Endodermal cell (in vitro differentiated cells): ENCODE data around the gene SFT2D1. TPM values are rescaled to one million over a fixed set of nuclear protein-coding genes. Genes with fewer than 3 reads are reported as not detected.

Source experiments
- DNase-seq: peaks from one replicate; pipeline ENCODE4 v3.0.0-alpha.2; 2017
- H3K27ac ChIP-seq: 2 replicates; pipeline ENCODE4 v1.5.1; 2013; ENCODE audit warnings: mild to moderate bottlenecking, low read depth, low read length, moderate library complexity
- H3K27me3 ChIP-seq: 2 replicates; pipeline ENCODE4 v1.6.1; 2013; ENCODE audit warnings: mild to moderate bottlenecking, low read length, moderate library complexity; ENCODE audit not compliant: insufficient read depth, control insufficient read depth, poor library complexity, severe bottlenecking
- H3K36me3 ChIP-seq: 2 replicates; pipeline ENCODE4 v1.7.0; 2013; ENCODE audit warnings: mild to moderate bottlenecking, low read length, moderate library complexity; ENCODE audit not compliant: control insufficient read depth, insufficient read depth
- H3K4me1 ChIP-seq: one replicate; pipeline ENCODE4 v1.7.0; 2013; ENCODE audit warnings: low read length; ENCODE audit not compliant: control insufficient read depth, insufficient read depth
- H3K4me3 ChIP-seq: 2 replicates; pipeline ENCODE4 v1.5.1; 2013; ENCODE audit warnings: mild to moderate bottlenecking, low read length, moderate library complexity
- H3K9ac ChIP-seq: 2 replicates; pipeline ENCODE4 v1.6.1; 2013; ENCODE audit warnings: mild to moderate bottlenecking, low read length, moderate library complexity; ENCODE audit not compliant: poor library complexity, severe bottlenecking; ENCODE audit errors: extremely low read depth
- H3K9me3 ChIP-seq: 2 replicates; pipeline ENCODE4 v1.6.1; 2013; ENCODE audit warnings: mild to moderate bottlenecking, low read length, moderate library complexity; ENCODE audit not compliant: control insufficient read depth
- H3K27ac Mint-ChIP-seq: 2 replicates; pipeline ENCODE4 v1.8.0; 2020; ENCODE audit warnings: mixed read lengths
- H3K27me3 Mint-ChIP-seq: 2 replicates; pipeline ENCODE4 v1.8.0; 2021; ENCODE audit warnings: mild to moderate bottlenecking, mixed read lengths; ENCODE audit not compliant: insufficient read depth
- H3K36me3 Mint-ChIP-seq: 2 replicates; pipeline ENCODE4 v1.8.0; 2020; ENCODE audit warnings: low read depth, mixed read lengths
- H3K4me1 Mint-ChIP-seq: 2 replicates; pipeline ENCODE4 v1.8.0; 2020; ENCODE audit warnings: mixed read lengths
- H3K4me3 Mint-ChIP-seq: 2 replicates; pipeline ENCODE4 v1.8.0; 2020; ENCODE audit warnings: mild to moderate bottlenecking, moderate library complexity, mixed read lengths
- H3K9me3 Mint-ChIP-seq: 2 replicates; pipeline ENCODE4 v1.8.0; 2020; ENCODE audit warnings: mild to moderate bottlenecking, mixed read lengths
- CTCF ChIP-seq: fragments of 200-600 bp; sonication (generic); conservative IDR thresholded peaks from 2 replicates; pipeline ENCODE4 v1.5.0; 2021; ENCODE audit warnings: antibody characterized with exemption, mild to moderate bottlenecking
- whole genome bisulfite sequencing, 2 experiments: methylation state at CpG; one replicate each; pipeline versions ENCODE4 v1.1.5 to v1.1.7; 2013; ENCODE audit warnings: missing lambda C conversion rate in 2 of 2, mixed read lengths in 1 of 2; ENCODE audit not compliant: insufficient coverage in 1 of 2, insufficient read length in 1 of 2; 5-methylcytosine and 5-hydroxymethylcytosine counted together
- total RNA-seq, 2 donors: library from RNA; stranded (reverse); fragmentation: NEBNext Ultra II Directional in 1 of 2; extraction: Animal tissue kit (Norgen Biotek cat#: 25700) in 1 of 2; gene quantifications; 2 replicates in 1 of 2; 3 replicates in 1 of 2; pipeline ENCODE4 v1.2.1, GENCODE V29; 2021

The SFT2D1 gene
- total RNA-seq, 2 donors from 2014 or later: 42.4 to 53.9 TPM

GRCh38 chr6:166323395-166323794 lies 18.9 kb downstream of the SFT2D1 start:
- Histone ChIP-seq H3K9ac (no peak overlapping the region), H3K4me3 (no peak overlapping the region), H3K27me3 (no peaks in the 10 kb centered on the region), H3K27ac (no peak overlapping the region), H3K9me3 (no peaks in the 10 kb centered on the region), H3K36me3 (peaks cover 72% of the 10 kb centered on the region), H3K4me1 (peaks cover 14% of the 10 kb centered on the region)
- H3K27me3 Mint-ChIP-seq: no peaks in the 10 kb centered on the region
- 79 to 95% methylated on average over 4 to 5 of the region's 5 CpGs for WGBS, 2 experiments
- H3K36me3 Mint-ChIP-seq: peaks cover 48% of the 10 kb centered on the region
- H3K4me3 Mint-ChIP-seq: no peak overlapping the region
- H3K4me1 Mint-ChIP-seq: peaks cover 22% of the 10 kb centered on the region
- DNase-seq: peak; percentile 18
- no peaks in the 10 kb centered on the region for H3K9me3 Mint-ChIP-seq
- no peak for TF ChIP-seq CTCF
- peak overlapping the region; percentile 15 for H3K27ac Mint-ChIP-seq

- Histone ChIP-seq H3K4me3 (no peak overlapping the region), H3K27ac (no peak overlapping the region), H3K4me1 (peaks cover 5% of the 10 kb centered on the region), H3K9ac (no peak overlapping the region), H3K36me3 (peaks cover 39% of the 10 kb centered on the region), H3K27me3 (no peaks in the 10 kb centered on the region), H3K9me3 (no peaks in the 10 kb centered on the region)
- DNase-seq: peak; percentile 65
- WGBS, 2 experiments: 90 to 95% methylated on average over 9 to 18 of the region's 18 CpGs
- H3K27me3 Mint-ChIP-seq: no peaks in the 10 kb centered on the region
- H3K9me3 Mint-ChIP-seq: no peaks in the 10 kb centered on the region
- H3K4me3 Mint-ChIP-seq: no peak overlapping the region
- no peak for TF ChIP-seq CTCF
- peaks cover 28% of the 10 kb centered on the region for H3K36me3 Mint-ChIP-seq
- H3K4me1 Mint-ChIP-seq: peaks cover 18% of the 10 kb centered on the region
- H3K27ac Mint-ChIP-seq: peak overlapping the region; percentile 7
These were observed 23.4 kb downstream of the SFT2D1 start for GRCh38 chr6:166318649-166319600.

- Histone ChIP-seq H3K4me1 (peaks cover 4% of the 10 kb centered on the region), H3K4me3 (no peak overlapping the region), H3K9ac (no peak overlapping the region), H3K27ac (no peak overlapping the region), H3K9me3 (no peaks in the 10 kb centered on the region), H3K36me3 (peaks cover 32% of the 10 kb centered on the region), H3K27me3 (no peaks in the 10 kb centered on the region)
- Mint-ChIP-seq H3K36me3 (peaks cover 21% of the 10 kb centered on the region), H3K9me3 (no peaks in the 10 kb centered on the region), H3K4me3 (no peak overlapping the region), H3K27ac (no peak overlapping the region), H3K4me1 (peaks cover 23% of the 10 kb centered on the region), H3K27me3 (no peaks in the 10 kb centered on the region)
- no peak for TF ChIP-seq CTCF
- 87 to 90% methylated on average over 12 to 14 of the region's 14 CpGs for WGBS, 2 experiments
- peak; percentile 40 for DNase-seq
These were observed 24.1 kb downstream of the SFT2D1 start for GRCh38 chr6:166318227-166318626.
